Astrocyte (in vitro differentiated cells and primary cell): Measurements from ENCODE around the gene ICOSLG.
"Not testable (repeated sequence)": the region's sequence is repeated elsewhere in the genome, so short reads cannot be mapped to it uniquely, and the experiment has no call there.

Experiments
- EZH2 ChIP-seq: IDR thresholded peaks from 2 replicates; pipeline ENCODE4 v1.6.1; 2012; ENCODE audit warnings: mild to moderate bottlenecking, low read length, inconsistent platforms; ENCODE audit not compliant: insufficient read depth
- TF ChIP-seq, protein P1 (sequence below): IDR thresholded peaks from 2 replicates; pipeline ENCODE4 v1.5.1; 2011; ENCODE audit warnings: low read depth, mild to moderate bottlenecking, inconsistent platforms, low read length, moderate library complexity; ENCODE audit not compliant: insufficient read depth

DNA sequence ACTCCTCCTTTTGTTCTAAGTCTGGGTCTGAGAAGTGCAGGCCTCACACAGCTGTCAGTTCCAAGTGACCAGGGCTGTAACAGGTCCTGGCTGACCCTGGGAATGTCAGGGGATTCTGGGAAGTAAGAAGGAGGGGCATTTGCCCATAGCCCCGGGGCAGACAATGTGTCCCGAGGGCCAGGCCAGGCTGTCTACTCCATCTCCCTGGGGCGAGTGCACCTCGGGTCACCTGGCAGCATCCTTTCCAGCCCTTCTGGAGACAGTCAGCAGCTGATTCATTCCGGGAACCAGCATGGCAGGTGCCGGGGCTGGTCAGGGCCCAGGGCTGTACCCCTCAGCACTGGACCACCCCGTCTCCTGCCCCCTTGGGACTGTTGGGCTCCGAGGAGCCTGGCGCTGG lies 13.1 kb downstream of the ICOSLG start:
- TF ChIP-seq, protein P1, sequence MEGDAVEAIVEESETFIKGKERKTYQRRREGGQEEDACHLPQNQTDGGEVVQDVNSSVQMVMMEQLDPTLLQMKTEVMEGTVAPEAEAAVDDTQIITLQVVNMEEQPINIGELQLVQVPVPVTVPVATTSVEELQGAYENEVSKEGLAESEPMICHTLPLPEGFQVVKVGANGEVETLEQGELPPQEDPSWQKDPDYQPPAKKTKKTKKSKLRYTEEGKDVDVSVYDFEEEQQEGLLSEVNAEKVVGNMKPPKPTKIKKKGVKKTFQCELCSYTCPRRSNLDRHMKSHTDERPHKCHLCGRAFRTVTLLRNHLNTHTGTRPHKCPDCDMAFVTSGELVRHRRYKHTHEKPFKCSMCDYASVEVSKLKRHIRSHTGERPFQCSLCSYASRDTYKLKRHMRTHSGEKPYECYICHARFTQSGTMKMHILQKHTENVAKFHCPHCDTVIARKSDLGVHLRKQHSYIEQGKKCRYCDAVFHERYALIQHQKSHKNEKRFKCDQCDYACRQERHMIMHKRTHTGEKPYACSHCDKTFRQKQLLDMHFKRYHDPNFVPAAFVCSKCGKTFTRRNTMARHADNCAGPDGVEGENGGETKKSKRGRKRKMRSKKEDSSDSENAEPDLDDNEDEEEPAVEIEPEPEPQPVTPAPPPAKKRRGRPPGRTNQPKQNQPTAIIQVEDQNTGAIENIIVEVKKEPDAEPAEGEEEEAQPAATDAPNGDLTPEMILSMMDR, result not testable (repeated sequence)
- TF ChIP-seq EZH2, result not testable (repeated sequence)
